Measurements from ENCODE around the gene SLC12A8.
"Not testable (repeated sequence)": the region's sequence is repeated elsewhere in the genome, so short reads cannot be mapped to it uniquely, and the experiment has no call there.

Gene SLC12A8

DNA sequence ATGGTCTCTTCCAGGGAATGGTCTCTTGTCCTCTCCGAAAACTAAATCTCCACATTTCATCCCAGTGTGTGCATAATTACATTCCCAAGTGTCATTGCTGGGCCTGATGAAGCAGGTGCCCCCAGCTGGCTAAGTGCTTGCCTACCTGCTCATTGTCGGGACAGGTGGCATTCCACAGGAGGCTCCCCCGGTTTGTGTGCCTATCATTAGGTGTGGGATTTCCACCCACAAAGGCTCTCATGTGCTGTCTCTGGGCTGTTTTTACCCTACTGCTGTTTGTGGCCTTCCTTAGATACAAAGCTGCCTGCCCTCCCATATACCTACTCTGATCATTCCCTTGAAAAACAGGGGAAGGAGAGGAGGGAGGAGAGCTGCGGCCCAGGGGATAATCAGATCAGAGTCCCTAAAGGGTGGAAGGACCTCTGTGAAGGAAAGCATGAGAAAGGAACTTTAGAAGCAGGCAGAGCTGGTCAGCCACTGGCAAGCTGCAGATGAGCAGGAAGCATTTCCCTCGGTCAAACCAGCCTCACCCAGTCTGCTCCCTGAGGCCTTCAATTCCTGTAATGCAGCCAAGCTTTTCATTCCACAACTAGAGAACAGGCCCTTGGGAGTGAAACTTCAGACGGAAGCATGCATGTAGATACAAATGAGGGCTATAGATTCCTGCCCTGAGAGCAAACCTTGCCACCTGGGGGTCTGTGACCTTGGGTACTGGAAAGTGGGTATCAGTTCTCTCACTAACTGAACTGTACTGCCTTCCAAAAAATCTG is 96.1 kb downstream of the SLC12A8 start:
- no peak for DNase-seq (ENCODE audit: low read depth in 2 of 2)

DNA sequence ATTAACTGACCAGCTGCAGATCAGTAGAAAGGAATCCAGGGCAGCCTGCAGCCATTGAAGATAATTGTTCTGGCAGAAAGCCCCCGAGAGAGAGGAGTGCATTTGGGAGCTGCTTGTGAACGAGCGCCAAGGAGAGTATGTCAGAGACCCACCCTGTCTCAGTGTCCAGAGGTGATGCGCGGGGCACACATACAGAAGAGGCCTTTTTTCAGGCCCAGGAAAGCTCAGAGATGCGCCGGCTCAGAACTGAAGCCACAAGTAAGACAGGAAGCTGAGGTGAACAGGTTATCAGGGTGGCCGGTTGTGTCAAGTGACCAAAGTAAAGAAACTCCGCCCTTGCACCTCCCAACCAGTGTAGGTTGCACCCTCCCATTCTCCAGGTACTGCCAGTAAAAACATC is 96.9 kb downstream of the SLC12A8 start:
- DNase-seq (ENCODE audit: low read depth in 2 of 2) = no peak

DNA sequence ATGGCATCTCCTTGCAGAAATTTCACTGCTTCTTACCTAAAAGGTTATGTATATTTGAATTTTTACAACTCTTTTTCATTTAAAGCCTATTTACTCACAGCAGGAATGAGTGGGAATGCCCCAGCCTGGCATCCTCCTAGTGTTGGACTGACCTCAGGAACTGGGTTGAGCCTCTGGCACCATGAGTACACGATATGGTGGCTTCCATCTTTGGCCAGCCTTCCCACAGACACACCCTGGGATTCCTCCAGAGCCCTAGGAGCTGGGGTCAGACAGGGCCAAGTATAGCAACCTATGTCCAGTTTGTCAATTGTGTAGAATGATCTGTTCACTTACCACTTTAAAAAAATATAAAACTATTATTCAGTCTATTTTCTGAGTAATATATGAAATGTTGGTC is 99.6 kb downstream of the SLC12A8 start:
- no peak for DNase-seq (ENCODE audit: low read depth in 2 of 2)

DNA sequence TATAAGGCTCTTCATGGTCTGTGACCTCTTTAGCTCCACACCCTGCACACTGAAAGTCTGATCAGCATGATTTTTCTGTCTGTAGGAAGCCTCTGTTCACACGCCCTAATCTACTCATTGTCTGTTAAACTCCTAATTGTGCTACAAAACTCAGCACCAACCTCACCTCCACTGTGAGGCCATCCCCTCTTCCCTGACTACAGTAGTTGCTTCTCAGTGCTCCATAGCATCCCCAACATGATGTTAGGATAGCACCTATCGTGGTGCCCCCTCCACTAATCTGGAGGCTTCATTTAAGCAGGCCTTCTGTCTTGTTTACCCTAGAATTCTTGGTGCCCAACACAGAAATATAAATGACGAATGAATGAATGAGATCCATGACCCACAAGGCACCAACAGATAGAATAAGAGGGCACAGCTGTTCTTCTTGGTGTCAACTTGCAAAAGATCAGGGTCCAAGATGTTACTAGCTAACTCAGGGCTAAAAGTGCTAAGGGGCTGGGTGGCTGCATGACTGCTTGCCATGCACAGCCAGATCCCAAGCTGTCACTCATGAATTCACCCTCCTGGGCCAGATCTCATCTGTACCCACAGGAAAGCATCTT is 101.6 kb downstream of the SLC12A8 start:
- no peak for DNase-seq (ENCODE audit: low read depth in 2 of 2)

DNA sequence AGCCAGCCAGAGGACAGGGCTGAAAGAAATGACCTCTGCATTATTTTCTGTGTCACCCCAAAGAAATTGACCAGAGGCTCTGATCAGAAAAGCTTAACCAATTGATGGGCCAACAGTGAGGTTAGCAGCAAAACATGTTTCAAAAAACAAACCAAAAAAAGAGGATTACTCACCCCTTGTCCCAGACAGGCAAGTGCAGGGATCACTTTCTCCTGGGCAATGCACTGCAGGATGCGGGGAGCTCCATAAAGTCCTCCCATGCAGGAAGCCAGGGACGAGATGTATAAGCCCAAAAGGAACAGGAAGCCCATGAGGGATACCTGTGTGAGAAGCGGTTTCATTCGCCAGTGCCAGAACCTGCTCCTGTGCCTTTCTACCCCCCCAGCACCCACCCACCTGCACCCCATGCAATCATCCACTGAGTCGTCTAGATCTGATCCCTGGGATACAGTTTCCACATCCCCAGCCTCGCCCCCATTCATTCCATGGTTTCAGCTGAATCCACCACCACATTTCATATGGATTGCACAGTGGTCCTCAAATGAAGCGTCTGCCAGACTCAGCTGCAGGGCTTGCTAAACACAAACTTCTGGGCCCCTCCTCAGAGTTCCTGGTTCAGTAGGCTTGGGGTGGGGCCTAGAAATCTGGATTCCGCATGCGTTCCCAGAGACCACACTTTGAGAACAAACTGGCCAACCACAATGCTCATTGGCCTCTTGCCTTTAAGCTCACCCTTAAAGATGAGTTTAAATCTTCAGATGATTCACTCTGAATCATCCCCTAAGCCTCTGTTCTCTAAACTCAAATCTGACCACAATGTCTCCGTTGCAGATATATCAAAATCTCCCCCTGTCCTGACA is 102.3 kb downstream of the SLC12A8 start:
- no peak for DNase-seq (ENCODE audit: low read depth in 2 of 2)

DNA sequence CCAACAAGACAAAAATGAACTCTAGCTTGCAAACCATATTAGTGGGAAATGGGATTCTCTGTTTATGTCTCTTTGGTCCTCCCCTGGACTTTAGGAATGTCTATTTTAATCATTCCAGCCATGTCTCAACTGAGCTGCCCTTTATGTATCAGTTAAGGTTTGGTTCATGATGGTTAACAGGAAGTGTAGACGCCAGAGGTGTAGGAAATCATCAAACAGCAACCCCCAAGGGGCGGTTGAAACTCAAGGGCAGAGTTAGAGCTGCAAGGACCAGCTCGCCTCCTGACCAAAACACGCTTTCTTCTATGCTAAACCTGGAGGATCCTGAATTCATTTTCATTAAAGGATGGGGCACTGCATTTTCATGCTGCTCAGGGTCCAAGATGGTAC is 103.0 kb downstream of the SLC12A8 start:
- DNase-seq (ENCODE audit: low read depth in 2 of 2) = no peak

DNA sequence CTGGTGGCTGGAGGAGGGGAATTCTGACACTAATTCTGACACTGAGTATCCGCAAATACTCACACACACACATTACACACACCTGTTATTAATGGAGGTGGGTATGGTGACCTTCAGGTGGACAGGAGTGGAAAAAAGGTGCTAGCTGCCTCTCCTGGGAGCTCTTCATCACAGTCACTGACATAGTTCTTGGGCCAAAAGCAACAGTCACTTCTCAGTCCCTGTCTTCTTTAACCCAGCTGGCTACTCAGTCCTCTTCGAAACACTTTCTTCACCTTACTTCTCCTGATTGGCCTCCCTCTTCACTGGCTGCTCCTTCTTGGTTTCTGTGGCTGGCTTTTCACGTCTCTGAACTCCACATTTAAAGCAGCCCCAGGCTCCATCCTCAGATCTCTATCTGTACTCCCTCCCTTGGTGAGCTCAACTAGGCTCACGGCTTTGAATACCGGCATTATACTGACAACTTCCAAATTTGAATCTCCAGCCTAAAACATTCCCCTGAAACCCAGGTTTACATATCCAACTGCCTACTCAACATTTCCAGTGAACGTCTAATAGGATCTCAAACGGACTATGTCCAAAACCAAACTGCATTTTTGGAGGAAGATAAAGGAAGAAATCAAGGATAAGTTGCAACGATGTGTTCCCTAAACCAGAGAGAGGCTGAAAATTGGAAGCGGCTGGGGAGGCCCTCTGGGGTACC is 103.6 kb downstream of the SLC12A8 start:
- DNase-seq (ENCODE audit: low read depth in 2 of 2) = no peak

DNA sequence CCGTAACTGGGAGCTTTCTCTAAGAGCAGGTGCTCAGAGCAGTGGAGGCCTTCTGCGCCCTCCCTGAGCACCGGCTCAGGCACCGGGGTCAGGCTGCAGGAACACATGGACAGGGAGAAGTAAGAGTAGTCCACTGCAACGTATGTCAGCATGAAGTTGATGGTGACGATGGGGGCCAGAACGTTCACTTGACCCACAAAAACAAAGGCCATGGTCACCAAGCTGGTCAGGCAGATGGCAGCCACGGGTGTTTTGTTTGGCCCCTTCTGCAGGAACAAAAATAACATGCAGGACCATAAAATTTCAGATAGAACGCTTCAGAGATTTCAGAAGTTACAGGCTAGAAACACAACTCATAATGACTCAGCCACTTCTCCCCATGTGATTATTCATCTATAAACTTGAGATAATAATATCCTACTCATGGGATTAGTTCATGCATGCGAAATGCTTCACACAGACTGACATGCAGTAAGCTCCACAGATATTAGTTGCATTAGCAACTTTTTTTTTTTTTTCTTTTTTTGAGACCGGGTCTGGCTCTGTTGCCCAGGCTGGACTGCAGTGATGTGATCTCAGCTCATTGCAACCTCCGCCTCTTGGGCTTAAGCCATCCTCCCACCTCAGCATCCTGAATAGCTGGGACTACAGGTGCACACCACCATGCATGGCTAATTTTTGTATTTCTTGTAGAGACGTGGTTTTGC is 104.5 kb downstream of the SLC12A8 start:
- no peak for DNase-seq (ENCODE audit: low read depth in 2 of 2)

DNA sequence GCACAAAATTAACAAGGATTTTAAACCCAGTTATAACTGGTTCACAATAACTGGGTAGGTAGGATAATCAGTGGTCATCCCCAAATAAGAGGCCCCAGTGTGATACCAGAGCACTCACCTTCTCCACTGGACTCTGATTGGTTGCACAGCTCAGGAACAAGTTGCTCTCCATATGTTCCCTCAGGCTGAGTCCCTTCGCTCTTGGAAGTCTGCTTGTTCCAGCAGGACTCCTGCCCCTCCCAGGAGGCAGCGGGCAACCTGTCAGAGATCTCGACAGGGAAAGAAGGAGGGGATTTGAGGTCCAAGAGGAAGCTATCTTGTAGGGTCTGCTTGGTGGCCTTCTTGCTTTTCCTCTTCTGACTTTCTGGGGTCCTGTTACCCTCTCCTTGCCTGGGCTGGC is 105.2 kb downstream of the SLC12A8 start:
- no peak for DNase-seq (ENCODE audit: low read depth in 2 of 2)

DNA sequence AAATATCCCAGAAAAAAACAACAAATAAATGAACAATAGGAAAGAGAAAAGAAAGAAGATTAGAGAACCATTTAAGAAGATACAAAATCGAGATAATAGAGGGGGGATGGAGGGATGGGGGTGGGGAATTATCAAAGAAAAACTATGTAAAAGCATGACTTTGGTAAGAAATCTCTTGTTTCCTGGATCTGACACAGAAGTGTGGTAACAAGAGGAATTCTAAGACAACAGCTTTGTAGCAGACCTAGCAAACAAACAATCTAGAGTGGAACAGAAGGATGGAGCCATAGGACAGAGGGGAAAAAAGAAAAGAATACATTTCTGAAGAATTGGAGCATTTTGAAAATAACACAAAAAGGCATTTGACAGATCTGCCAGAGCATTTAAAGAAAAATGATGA is 107.4 kb downstream of the SLC12A8 start:
- no peak for DNase-seq (ENCODE audit: low read depth in 2 of 2)

DNA sequence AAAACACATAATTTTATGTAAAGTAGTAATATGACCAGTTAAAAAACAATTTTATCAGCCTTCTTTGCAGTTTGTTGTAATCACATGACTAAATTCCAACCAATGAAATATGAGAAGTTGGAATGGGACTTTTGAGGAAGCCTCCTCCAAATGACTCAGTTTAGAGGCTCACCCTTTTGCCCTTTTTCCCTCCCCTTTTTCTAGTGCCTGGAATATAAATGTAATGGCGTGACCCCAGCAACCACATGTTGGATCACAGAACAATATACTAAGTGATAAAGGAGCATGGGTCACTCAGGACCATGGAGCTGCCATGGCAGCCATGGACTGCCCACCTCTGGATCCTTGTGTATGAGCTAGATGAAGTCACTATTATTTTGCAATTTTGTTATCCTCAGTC is 107.9 kb downstream of the SLC12A8 start:
- no peak for DNase-seq (ENCODE audit: low read depth in 2 of 2)

DNA sequence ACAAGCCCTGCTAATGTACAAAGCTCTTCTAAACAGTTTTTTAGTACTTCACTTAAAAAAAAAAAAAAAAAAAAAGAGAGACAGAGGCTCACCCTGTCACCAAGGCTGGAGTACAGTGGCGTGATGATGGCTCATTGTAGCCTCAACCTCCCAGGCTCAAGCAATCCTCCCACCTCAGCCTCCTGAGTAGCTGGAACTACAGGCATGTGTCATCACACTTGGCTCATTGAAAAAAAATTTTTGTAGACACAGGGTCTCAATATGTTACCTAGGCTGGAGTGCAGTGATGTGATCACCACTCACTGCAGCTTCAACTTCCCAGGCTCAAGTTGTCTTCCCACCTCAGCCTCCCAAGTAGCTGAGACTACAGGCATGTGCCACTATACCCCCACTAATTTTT is 109.1 kb downstream of the SLC12A8 start:
- DNase-seq (ENCODE audit: low read depth in 2 of 2) = no peak

DNA sequence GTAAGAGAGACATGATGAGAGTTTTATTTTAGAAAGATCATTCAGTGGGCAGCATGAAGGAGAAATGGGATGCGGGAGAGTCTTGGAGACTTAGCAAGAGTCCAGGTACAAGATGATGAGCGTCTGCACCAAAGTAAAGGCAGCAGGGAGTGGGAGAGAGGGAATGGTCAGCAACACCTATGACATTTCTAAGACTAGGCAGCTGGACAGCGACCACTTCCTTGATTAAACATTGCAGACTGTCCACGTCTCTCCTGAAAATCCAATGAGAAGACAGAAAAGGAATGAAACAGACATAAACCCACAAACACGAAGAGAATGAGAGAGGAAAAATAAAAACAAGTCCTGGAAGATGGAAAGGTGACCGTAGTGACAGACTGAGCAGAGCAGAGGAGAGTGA is 110.1 kb downstream of the SLC12A8 start:
- no peak for DNase-seq (ENCODE audit: low read depth in 2 of 2)

DNA sequence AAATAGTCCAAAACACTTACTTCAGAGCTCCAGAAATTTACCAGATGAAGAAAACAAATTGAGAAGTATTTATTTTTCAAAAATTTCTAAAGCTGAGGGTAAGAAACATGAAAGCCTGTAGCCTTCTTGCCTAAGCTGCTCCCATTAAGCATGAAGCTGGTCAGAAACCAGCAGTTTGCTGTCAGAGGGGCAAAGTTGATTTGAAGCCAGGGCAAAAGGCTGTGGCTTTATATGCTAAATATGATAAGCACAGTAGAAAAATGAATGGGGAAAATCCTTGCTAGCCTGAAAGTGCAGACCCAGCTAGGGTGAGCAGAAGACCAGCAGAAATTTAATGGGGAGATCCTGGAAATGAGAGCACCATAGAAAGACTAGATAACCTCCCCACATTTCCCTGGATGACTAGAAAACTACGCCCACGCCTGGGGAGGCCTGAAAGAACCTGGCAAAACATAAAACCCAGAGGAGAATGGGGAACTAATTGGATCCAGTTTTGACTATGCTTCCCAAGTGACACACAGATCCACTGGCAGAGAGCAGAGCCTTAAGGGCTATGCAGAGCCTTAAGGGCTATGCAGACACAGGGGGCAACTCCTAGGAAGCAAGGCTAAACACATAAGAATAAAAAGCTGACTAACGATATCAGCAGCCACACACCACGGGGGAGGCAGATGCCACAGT is 113.8 kb downstream of the SLC12A8 start:
- no peak for DNase-seq (ENCODE audit: low read depth in 2 of 2)

DNA sequence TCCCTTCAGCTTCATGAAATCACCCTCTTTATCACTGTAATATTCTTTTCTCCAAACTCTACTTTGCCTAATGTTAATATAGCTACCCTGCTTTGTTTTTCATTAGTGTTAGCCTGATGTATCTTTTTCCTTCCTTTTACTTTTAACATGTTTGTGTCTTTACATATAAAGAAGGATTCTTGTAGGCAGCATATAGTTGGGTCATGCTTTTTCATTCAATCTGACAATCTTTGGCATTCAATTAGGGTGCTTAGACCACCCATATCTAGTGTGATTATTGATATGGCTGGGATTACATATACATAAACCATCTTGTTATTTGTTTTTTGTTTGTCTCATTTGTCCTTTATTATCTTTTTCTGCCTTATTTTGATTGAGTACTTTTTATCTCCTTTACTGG is 121.9 kb downstream of the SLC12A8 start:
- DNase-seq (ENCODE audit: low read depth in 2 of 2) = no peak

DNA sequence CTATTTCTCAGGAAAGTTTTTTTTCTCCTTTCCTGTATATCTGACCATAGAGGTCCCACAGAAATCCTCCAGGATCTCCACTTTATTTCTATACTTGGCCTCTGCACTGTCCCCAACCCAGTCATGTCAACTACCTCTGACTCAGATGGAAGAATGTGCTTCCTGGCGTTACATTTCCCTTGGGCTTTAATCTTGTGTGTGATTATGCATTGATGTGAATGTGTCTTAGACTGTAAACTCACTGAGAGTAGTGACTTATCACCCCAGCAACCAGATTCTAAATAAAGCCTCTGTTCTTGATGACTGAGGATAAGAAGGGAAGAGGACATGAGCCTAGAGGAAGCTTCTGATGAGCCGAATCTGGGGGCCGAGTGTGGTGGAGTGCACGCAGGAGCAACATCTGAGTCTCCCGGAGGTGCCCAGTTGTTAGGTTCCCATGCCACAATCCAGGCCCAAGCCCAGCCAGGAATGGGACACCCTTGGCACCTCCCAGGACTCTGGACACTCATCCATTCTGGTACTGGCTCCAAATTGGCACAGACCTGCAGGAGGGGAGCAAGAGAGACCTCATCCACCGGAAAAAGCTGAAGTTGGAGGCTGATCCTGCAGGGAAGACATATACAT is 124.7 kb downstream of the SLC12A8 start:
- no peak for DNase-seq (ENCODE audit: low read depth in 2 of 2)

DNA sequence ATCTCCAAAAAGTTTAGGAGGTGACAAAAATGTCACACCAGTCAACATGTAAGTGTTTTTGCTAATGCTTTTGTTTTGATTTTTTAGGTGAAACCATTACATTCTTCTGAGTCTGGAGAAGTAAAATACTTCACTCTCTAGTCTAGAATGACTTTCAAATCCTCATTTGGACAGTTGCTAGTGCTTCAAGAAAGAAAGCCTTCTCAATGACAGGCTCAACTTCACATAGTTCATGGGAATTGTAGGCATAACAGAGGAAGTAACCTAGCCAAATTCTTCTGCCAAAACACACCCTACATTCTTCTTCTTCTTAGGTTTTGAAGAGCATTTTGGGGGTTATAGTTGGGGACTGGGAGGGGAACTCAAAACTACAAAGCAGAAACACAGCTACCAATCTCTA is 127.4 kb downstream of the SLC12A8 start:
- DNase-seq (ENCODE audit: low read depth in 2 of 2) = no peak

DNA sequence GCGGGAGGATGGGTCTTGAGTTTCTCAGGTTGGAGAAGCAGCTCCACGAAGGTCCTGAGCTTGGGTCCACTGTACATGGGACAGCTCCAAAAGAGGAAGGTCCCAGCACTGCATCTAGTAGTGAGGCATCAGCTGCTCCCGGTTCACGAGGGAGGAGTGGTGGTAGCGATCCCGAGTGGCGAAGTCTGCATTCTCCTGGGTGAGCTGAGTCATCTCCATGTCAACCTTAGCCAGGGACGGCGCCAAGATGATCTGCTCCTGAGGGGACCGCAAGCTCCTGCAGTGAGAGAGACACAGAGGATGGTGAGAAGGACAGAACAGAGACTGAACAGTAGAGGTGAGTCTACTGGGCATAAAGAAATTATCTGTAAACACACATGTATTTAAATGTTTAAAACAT is 128.8 kb downstream of the SLC12A8 start:
- no peak for DNase-seq (ENCODE audit: low read depth in 2 of 2)

DNA sequence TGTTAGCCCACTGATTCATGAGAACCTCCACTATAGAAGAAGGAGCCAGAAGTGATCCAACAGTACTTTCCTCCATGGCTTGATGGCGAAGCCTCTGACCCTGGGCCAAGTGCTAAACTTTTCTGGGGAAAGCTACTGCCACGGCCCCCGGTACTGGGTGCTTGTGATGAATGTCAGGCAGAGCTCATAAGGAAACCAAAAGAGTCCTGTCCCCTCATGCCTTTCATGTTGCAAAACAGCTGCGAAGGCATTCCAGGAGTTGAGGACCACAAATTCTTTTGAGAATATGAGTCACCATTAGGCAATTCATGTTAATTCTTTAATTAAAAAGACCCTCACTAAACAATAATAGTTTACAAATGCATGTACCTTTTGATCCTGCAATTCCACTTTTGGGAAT is 130.2 kb downstream of the SLC12A8 start:
- not testable (repeated sequence) for DNase-seq (ENCODE audit: low read depth in 2 of 2)

DNA sequence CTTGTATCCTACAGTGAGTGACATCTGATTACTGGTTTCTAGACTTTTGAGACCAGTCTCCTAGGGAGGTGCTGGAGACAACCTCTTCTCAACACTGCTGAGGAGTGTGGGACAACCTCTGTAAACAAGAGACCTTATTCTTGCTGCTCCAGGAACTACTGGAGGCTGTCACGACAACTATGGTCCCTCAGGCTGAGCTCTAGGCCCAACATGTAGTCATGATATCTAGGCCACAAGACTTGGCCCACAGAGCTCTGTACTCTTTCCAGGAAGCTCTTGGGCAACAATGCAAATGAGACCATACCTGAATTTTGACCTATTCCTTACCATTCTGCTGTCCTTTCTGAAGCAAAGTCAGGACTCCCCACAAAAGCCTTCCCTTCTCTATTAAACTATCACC is 132.5 kb downstream of the SLC12A8 start:
- no peak for DNase-seq (ENCODE audit: low read depth in 2 of 2)

DNA sequence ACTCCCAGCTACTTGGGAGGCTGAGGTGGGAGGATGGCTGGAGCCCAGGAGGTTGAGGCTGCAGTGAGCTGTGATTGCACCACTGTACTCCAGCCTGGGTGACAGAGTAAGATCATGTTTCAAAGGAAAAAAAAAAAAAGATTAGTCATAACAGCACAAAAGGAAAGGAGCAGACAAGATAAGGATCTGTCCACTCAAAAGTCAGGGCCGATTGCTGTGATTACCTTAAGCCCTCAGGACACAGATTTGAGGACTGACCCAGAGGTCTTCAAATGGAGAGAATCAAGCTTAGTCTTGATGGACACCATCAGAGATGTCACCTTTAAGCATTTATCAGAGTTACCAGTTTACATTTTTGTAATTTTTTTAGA is 132.9 kb downstream of the SLC12A8 start:
- DNase-seq (ENCODE audit: low read depth in 2 of 2) = no peak

Data from stimulated activated CD4-positive, alpha-beta T cell treated with anti-CD3 and anti-CD28 coated beads, Interleukin-12 subunit alpha, Interleukin-12 subunit beta, amount 100 ng/mL, for 24 hours (primary cell).